H9 (cell line): ENCODE measurements around the gene KRT31. TPM values are rescaled to one million over a fixed set of nuclear protein-coding genes. Genes with fewer than 3 reads are reported as not detected.

ENCODE experiments used
- DNase-seq: peaks from one replicate; pipeline ENCODE4 v3.0.0-alpha.2; 2017
- H2AFZ ChIP-seq: one replicate; pipeline ENCODE4 v1.6.1; 2013; ENCODE audit warnings: mild to moderate bottlenecking, low read length, control low read depth, moderate library complexity
- H2AK5ac ChIP-seq: 2 replicates; pipeline ENCODE4 v1.6.1; 2013; ENCODE audit warnings: low read length, control low read depth, mixed read lengths; ENCODE audit not compliant: insufficient read length
- H2BK120ac ChIP-seq: one replicate; pipeline ENCODE4 v1.6.1; 2013; ENCODE audit warnings: low read depth, mild to moderate bottlenecking, low read length, control low read depth, inconsistent platforms; ENCODE audit not compliant: poor library complexity, severe bottlenecking
- H2BK12ac ChIP-seq: 2 replicates; pipeline ENCODE4 v1.6.1; 2013; ENCODE audit warnings: low read length, control low read depth, mixed read lengths, low read depth; ENCODE audit not compliant: insufficient read length
- H2BK15ac ChIP-seq: 2 replicates; pipeline ENCODE4 v1.6.1; 2013; ENCODE audit warnings: low read depth, low read length, control low read depth
- H2BK20ac ChIP-seq: one replicate; pipeline ENCODE4 v1.6.1; 2013; ENCODE audit warnings: low read depth, mild to moderate bottlenecking, low read length, control low read depth, inconsistent platforms; ENCODE audit not compliant: poor library complexity, severe bottlenecking
- H2BK5ac ChIP-seq: 2 replicates; pipeline ENCODE4 v1.6.1; 2013; ENCODE audit warnings: low read length, control low read depth, mixed read lengths; ENCODE audit not compliant: insufficient read length
- H3K14ac ChIP-seq: 2 replicates; pipeline ENCODE4 v1.6.1; 2013; ENCODE audit warnings: low read length, control low read depth; ENCODE audit not compliant: insufficient read depth
- H3K18ac ChIP-seq: 2 replicates; pipeline ENCODE4 v1.6.1; 2013; ENCODE audit warnings: low read depth, mild to moderate bottlenecking, mixed read lengths, low read length, control low read depth; ENCODE audit not compliant: insufficient read length
- H3K23ac ChIP-seq: 2 replicates; pipeline ENCODE4 v1.6.1; 2013; ENCODE audit warnings: low read length, control low read depth, mixed read lengths, low read depth; ENCODE audit not compliant: insufficient read length
- H3K23me2 ChIP-seq: 2 replicates; pipeline ENCODE4 v1.6.1; 2013; ENCODE audit warnings: low read depth, mild to moderate bottlenecking, mixed read lengths, low read length, control low read depth; ENCODE audit not compliant: insufficient read length, poor library complexity, severe bottlenecking
- H3K27ac ChIP-seq: 2 replicates; pipeline ENCODE4 v1.5.1; 2013; ENCODE audit warnings: low read length, control low read depth, mixed read lengths, low read depth; ENCODE audit not compliant: insufficient read length
- H3K27me3 ChIP-seq: 2 replicates; pipeline ENCODE4 v1.6.1; 2013; ENCODE audit warnings: low read length, control low read depth, inconsistent platforms; ENCODE audit not compliant: insufficient read depth
- H3K4ac ChIP-seq: 2 replicates; pipeline ENCODE4 v1.6.1; 2013; ENCODE audit warnings: low read depth, mild to moderate bottlenecking, control low read depth, inconsistent platforms, low read length, moderate library complexity
- H3K4me1 ChIP-seq: 2 replicates; pipeline ENCODE4 v1.6.1; 2013; ENCODE audit warnings: low read length, control low read depth, inconsistent platforms; ENCODE audit not compliant: insufficient read depth
- H3K4me2 ChIP-seq: 2 replicates; pipeline ENCODE4 v1.6.1; 2013; ENCODE audit warnings: low read length, control low read depth, mixed read lengths; ENCODE audit not compliant: insufficient read length, insufficient read depth
- H3K56ac ChIP-seq: 2 replicates; pipeline ENCODE4 v1.6.1; 2013; ENCODE audit warnings: low read depth, mild to moderate bottlenecking, mixed read lengths, low read length, control low read depth; ENCODE audit not compliant: insufficient read length
- H3K79me1 ChIP-seq: 2 replicates; pipeline ENCODE4 v1.6.1; 2013; ENCODE audit warnings: low read depth, mild to moderate bottlenecking, moderate library complexity, low read length, control low read depth, inconsistent platforms; ENCODE audit not compliant: insufficient read depth, poor library complexity, severe bottlenecking
- H3K79me2 ChIP-seq: 2 replicates; pipeline ENCODE4 v1.6.1; 2013; ENCODE audit warnings: low read length, control low read depth, inconsistent platforms; ENCODE audit not compliant: insufficient read depth
- H3K9ac ChIP-seq: 2 replicates; pipeline ENCODE4 v1.6.1; 2013; ENCODE audit warnings: low read length, control low read depth, mixed read lengths; ENCODE audit not compliant: insufficient read length; ENCODE audit errors: extremely low read depth
- H3K9me3 ChIP-seq: one replicate; pipeline ENCODE4 v1.6.1; 2013; ENCODE audit warnings: low read depth, low read length, inconsistent platforms; ENCODE audit not compliant: control insufficient read depth
- H3T11ph ChIP-seq: one replicate; pipeline ENCODE4 v1.6.1; 2013; ENCODE audit warnings: mild to moderate bottlenecking, low read length, control low read depth, inconsistent platforms
- H4K20me1 ChIP-seq: one replicate; pipeline ENCODE4 v1.6.1; 2013; ENCODE audit not compliant: control insufficient read depth, insufficient read length, insufficient read depth
- H4K5ac ChIP-seq: 2 replicates; pipeline ENCODE4 v1.6.1; 2013; ENCODE audit warnings: low read depth, mild to moderate bottlenecking, mixed read lengths, low read length, control low read depth; ENCODE audit not compliant: insufficient read length
- H4K8ac ChIP-seq: replicated peaks from 2 replicates; pipeline ENCODE4 v1.6.1; 2013; ENCODE audit warnings: low read length, control low read depth, mixed read lengths, low read depth; ENCODE audit not compliant: insufficient read length
- H4K91ac ChIP-seq: 2 replicates; pipeline ENCODE4 v1.6.1; 2013; ENCODE audit warnings: low read depth, mild to moderate bottlenecking, moderate library complexity, mixed read lengths, low read length, control low read depth; ENCODE audit not compliant: insufficient read length
- H3K27ac Mint-ChIP-seq, 3 experiments: 2 replicates in 2 of 3; 3 replicates in 1 of 3; pipeline ENCODE4 v1.8.0; 2020 to 2021; ENCODE audit warnings: mixed read lengths in 3 of 3, mild to moderate bottlenecking in 1 of 3, moderate library complexity in 1 of 3
- H3K27me3 Mint-ChIP-seq: 2 replicates; pipeline ENCODE4 v1.8.0; 2021; ENCODE audit warnings: low read depth, mild to moderate bottlenecking, moderate library complexity, mixed read lengths
- H3K36me3 Mint-ChIP-seq, 3 experiments: 2 replicates in 2 of 3; 3 replicates in 1 of 3; pipeline ENCODE4 v1.8.0; 2020 to 2021; ENCODE audit warnings: low read depth in 3 of 3, mixed read lengths in 3 of 3; ENCODE audit not compliant: insufficient read depth in 1 of 3
- H3K4me1 Mint-ChIP-seq, 2 experiments: 2 replicates each; pipeline ENCODE4 v1.8.0; 2020; ENCODE audit warnings: mixed read lengths in 2 of 2
- H3K4me3 Mint-ChIP-seq, 2 experiments: 2 replicates in 1 of 2; 3 replicates in 1 of 2; pipeline ENCODE4 v1.8.0; 2020 to 2021; ENCODE audit warnings: mild to moderate bottlenecking in 2 of 2, mixed read lengths in 2 of 2, moderate library complexity in 1 of 2
- H3K9me3 Mint-ChIP-seq, 2 experiments: 2 replicates in 1 of 2; 3 replicates in 1 of 2; pipeline ENCODE4 v1.8.0; 2020; ENCODE audit warnings: mild to moderate bottlenecking in 2 of 2, mixed read lengths in 2 of 2, moderate library complexity in 1 of 2
- CTCF ChIP-seq: fragments of 200-600 bp; sonication (generic); conservative IDR thresholded peaks from 3 replicates; pipeline ENCODE4 v1.8.0; 2021; ENCODE audit warnings: antibody characterized with exemption, mild to moderate bottlenecking
- WGBS: extraction: QIAGEN DNeasy Blood & Tissue Kit; methylation state at CpG from one replicate; pipeline ENCODE4 v1.1.7; 2013; ENCODE audit warnings: missing lambda C conversion rate, low lambda C conversion rate, mixed read lengths; ENCODE audit not compliant: insufficient read length; ENCODE audit errors: extremely low coverage; 5-methylcytosine and 5-hydroxymethylcytosine counted together
- total RNA-seq: library from RNA; stranded (reverse); gene quantifications from 2 replicates; pipeline ENCODE4 v1.2.1, GENCODE V29; 2021

The KRT31 gene
- total RNA-seq, 1 experiment from 2014 or later: not detected

GRCh38 chr17:41411072-41411840, 13.8 kb upstream of the KRT31 start:
- Mint-ChIP-seq H3K4me3 (no peak overlapping the region), H3K4me1 (peaks cover 28 to 30% of the 10 kb centered on the region in 2 experiments), H3K27me3 (peaks cover 1% of the 10 kb centered on the region; the same call in 1 of the 2 replicates), H3K27ac (no peak overlapping the region), H3K9me3 (no peaks in the 10 kb centered on the region), H3K36me3 (no peaks in the 10 kb centered on the region)
- Histone ChIP-seq H3K27ac (no peak overlapping the region), H3K14ac (no peak overlapping the region), H2BK12ac (no peak overlapping the region), H4K20me1 (no peaks in the 10 kb centered on the region), H4K5ac (no peak overlapping the region), H2BK15ac (no peak overlapping the region), H3K4ac (no peak overlapping the region), H3K79me1 (no peaks in the 10 kb centered on the region), H3K9me3 (no peaks in the 10 kb centered on the region), H4K8ac (no peak overlapping the region), H3K4me1 (peaks cover 4% of the 10 kb centered on the region), H3K56ac (no peak overlapping the region), H2AFZ (no peak overlapping the region), H3K4me2 (no peak overlapping the region), H3K79me2 (no peaks in the 10 kb centered on the region), H3T11ph (no peak overlapping the region), H3K9ac (no peak overlapping the region), H3K18ac (no peak overlapping the region), H2BK120ac (no peak overlapping the region), H2BK5ac (no peak overlapping the region), H3K27me3 (no peaks in the 10 kb centered on the region), H2AK5ac (no peak overlapping the region), H2BK20ac (no peak overlapping the region), H3K23ac (no peak overlapping the region), H4K91ac (no peak overlapping the region), H3K23me2 (no peaks in the 10 kb centered on the region)
- no CpG with 5 or more reads among the region's 20 CpGs for WGBS
- no peak for DNase-seq
- TF ChIP-seq CTCF: no peak
